Ovary (tissue), 9 donors: ENCODE results near the gene SPPL3. TPM values are rescaled to one million over a fixed set of nuclear protein-coding genes. Genes with fewer than 3 reads are reported as not detected.

Source experiments
- DNase-seq, 5 donors: peaks; one replicate each; pipeline ENCODE4 v3.0.0-alpha.2; 2019 to 2020
- H3K27ac ChIP-seq, 2 donors: fragments of 200-600 bp; one replicate each; pipeline versions ENCODE4 v1.5.1 to v1.8.0; 2019 to 2022
- H3K27me3 ChIP-seq: fragments of 200-600 bp; one replicate; pipeline ENCODE4 v1.8.0; 2022
- H3K36me3 ChIP-seq: fragments of 200-600 bp; sonication (generic); one replicate; pipeline ENCODE4 v1.5.1; 2019
- H3K4me1 ChIP-seq: one replicate; pipeline ENCODE4 v1.8.1; 2013; ENCODE audit warnings: mild to moderate bottlenecking, moderate library complexity; ENCODE audit not compliant: insufficient read depth
- H3K4me3 ChIP-seq: fragments of 200-600 bp; sonication (generic); one replicate; pipeline ENCODE4 v1.5.1; 2017
- H3K9me3 ChIP-seq, 2 donors: fragments of 200-600 bp in 1 of 2; sonication (generic) in 1 of 2; one replicate each; pipeline versions ENCODE4 v1.5.1 to v1.8.1; 2013 to 2019; ENCODE audit warnings: mild to moderate bottlenecking in 1 of 2, moderate library complexity in 1 of 2
- CTCF ChIP-seq, 3 donors: fragments of 450-650 bp in 2 of 3; fragments of 200-600 bp in 1 of 3; IDR thresholded peaks; one replicate each; pipeline versions ENCODE4 v1.5.1 to v1.8.0; 2016 to 2022; ENCODE audit warnings: antibody characterized with exemption in 3 of 3, mild to moderate bottlenecking in 1 of 3
- EP300 ChIP-seq: sonication (generic); formaldehyde crosslinking; IDR thresholded peaks from one replicate; pipeline ENCODE4 v1.6.1; 2017; ENCODE audit warnings: antibody characterized with exemption
- POLR2A ChIP-seq: fragments of 450-650 bp; IDR thresholded peaks from one replicate; pipeline ENCODE4 v1.6.1; 2017; ENCODE audit warnings: antibody characterized with exemption, mild to moderate bottlenecking, moderate library complexity
- WGBS, 3 donors: extraction: QIAGEN DNeasy Blood & Tissue Kit in 1 of 3; methylation state at CpG; one replicate each; pipeline versions ENCODE4 v1.1.5 to v1.1.7; 2013 to 2017; 5-methylcytosine and 5-hydroxymethylcytosine counted together
- intact Hi-C, 4 donors: fragments of 100-400 bp; cut with DNase I; formaldehyde crosslinking; loops; one replicate each; pipeline versions ENCODE4 v1.11.0 to v1.15.1; 2022 to 2023
- polyA plus RNA-seq, 2 donors: library from polyadenylated mRNA; stranded (reverse); fragments of 200-250 nt in 1 of 2; fragments of 350-450 nt in 1 of 2; fragmentation: Illumina TruSeq in 1 of 2; extraction: RNeasy Lipid Tissue Mini Kit (QIAGEN cat#74804) in 1 of 2; gene quantifications; one replicate each; pipeline ENCODE4 v1.2.3, GENCODE V29; 2013 to 2014
- total RNA-seq, 7 donors: library from RNA; depleted of rRNA in 2 of 7; stranded (reverse); fragments of >200 nt in 2 of 7; fragmentation: NEBNext Ultra II Directional in 3 of 7; extraction: Animal tissue kit (Norgen Biotek cat#: 25700) in 3 of 7; gene quantifications; one replicate each; pipeline versions ENCODE4 v1.1.0 to v1.2.4, GENCODE V29; 2016 to 2023
- donor health status: DM: no; HTN: no; CAD: no; lungs with moderate emphysema.
- donor health status: DM: no; HTN: no; CAD: no.
- donor health status: Bipolar disorder and iron deficiency.
- donor health status: DM: yes; HTN: yes; CAD: no.
- donor health status: DM: no; HTN: no; CAD: no.
- donor health status: DM: yes; HTN: yes; CAD: no.

Gene SPPL3
- total and polyA plus RNA-seq, 9 donors: 24.2 to 87.4 (median 51.9) TPM

GRCh38 chr12:120847814-120848213, 56.3 kb downstream of the SPPL3 start:
- H3K4me3 ChIP-seq: no peak overlapping the region
- H3K27me3 ChIP-seq: no peaks in the 10 kb centered on the region
- H3K9me3 ChIP-seq: no peaks in the 10 kb centered on the region
- no peak for TF ChIP-seq POLR2A
- no peak for TF ChIP-seq EP300
- TF ChIP-seq CTCF (IDR thresholded peaks at IDR 0.05): no peak
- no peak for DNase-seq
- peaks cover 29% of the 10 kb centered on the region for H3K4me1 ChIP-seq
- no peaks in the 10 kb centered on the region for H3K36me3 ChIP-seq
- intact Hi-C loops: no loop called here
- H3K27ac ChIP-seq: no peak overlapping the region
- 49 to 60% (median 53%) methylated on average over 3 of the region's 3 CpGs for WGBS, 3 donors

- H3K4me3 ChIP-seq: no peak overlapping the region
- TF ChIP-seq CTCF (IDR thresholded peaks at IDR 0.05) (no peak), EP300 (no peak), POLR2A (no peak)
- intact Hi-C loops: no loop called here
- WGBS, 3 donors: 49 to 64% (median 52%) methylated on average over 4 of the region's 4 CpGs
- H3K27ac ChIP-seq: no peak overlapping the region
- no peaks in the 10 kb centered on the region for H3K27me3 ChIP-seq
- no peaks in the 10 kb centered on the region for H3K36me3 ChIP-seq
- H3K4me1 ChIP-seq: peaks cover 28% of the 10 kb centered on the region
- no peak for DNase-seq
- H3K9me3 ChIP-seq: no peaks in the 10 kb centered on the region
These were observed 56.8 kb downstream of the SPPL3 start for GRCh38 chr12:120847392-120847791.

- Histone ChIP-seq H3K36me3 (no peaks in the 10 kb centered on the region), H3K9me3 (no peaks in the 10 kb centered on the region), H3K4me3 (no peak overlapping the region), H3K27ac (no peak overlapping the region), H3K27me3 (no peaks in the 10 kb centered on the region), H3K4me1 (peaks cover 28% of the 10 kb centered on the region)
- TF ChIP-seq CTCF (IDR thresholded peaks at IDR 0.05): no peak
- TF ChIP-seq POLR2A: no peak
- TF ChIP-seq EP300: no peak
- DNase-seq: no peak
- intact Hi-C loops: no loop called here
These were observed 57.4 kb downstream of the SPPL3 start for GRCh38 chr12:120846721-120847120.

GRCh38 chr12:120845696-120846095, 58.5 kb downstream of the SPPL3 start:
- TF ChIP-seq POLR2A (no peak), EP300 (no peak), CTCF (IDR thresholded peaks at IDR 0.05) (no peak)
- Histone ChIP-seq H3K4me1 (peaks cover 25% of the 10 kb centered on the region), H3K4me3 (no peak overlapping the region), H3K36me3 (no peaks in the 10 kb centered on the region), H3K27me3 (no peaks in the 10 kb centered on the region), H3K9me3 (no peaks in the 10 kb centered on the region), H3K27ac (no peak overlapping the region)
- intact Hi-C loops: no loop called here
- DNase-seq: no peak
- WGBS, 3 donors: 95 to 97% (median 97%) methylated on average over 7 of the region's 7 CpGs
